ENCODE measurements around the gene SPTBN4.
"Not testable (repeated sequence)": the region's sequence is repeated elsewhere in the genome, so short reads cannot be mapped to it uniquely, and the experiment has no call there.

SPTBN4 gene

GRCh38 chr19:40528078-40528477 is 61.3 kb downstream of the SPTBN4 start:
- DNase-seq (ENCODE audit: low spot score), result no peak
- FAIRE-seq, result no peak

- DNase-seq (ENCODE audit: low spot score), result no peak
- no peak for FAIRE-seq
Measured at GRCh38 chr19:40528533-40529092, 61.8 kb downstream of the SPTBN4 start.

GRCh38 chr19:40529093-40529954 is 62.5 kb downstream of the SPTBN4 start:
- no peak for FAIRE-seq
- peak; percentile 32 for DNase-seq (ENCODE audit: low spot score)

- no peak for DNase-seq (ENCODE audit: low spot score)
- no peak for FAIRE-seq
Measured at GRCh38 chr19:40530091-40530901, 63.5 kb downstream of the SPTBN4 start.

GRCh38 chr19:40533508-40533907 is 66.7 kb downstream of the SPTBN4 start:
- FAIRE-seq (no peak), DNase-seq (ENCODE audit: low spot score) (no peak)

- DNase-seq (ENCODE audit: low spot score) (no peak), FAIRE-seq (no peak)
Measured at GRCh38 chr19:40534148-40534547, 67.3 kb downstream of the SPTBN4 start.

- peak; percentile 9 for DNase-seq (ENCODE audit: low spot score)
- no peak for FAIRE-seq
Measured at GRCh38 chr19:40539070-40539469, 72.3 kb downstream of the SPTBN4 start.

- FAIRE-seq (no peak), DNase-seq (ENCODE audit: low spot score) (no peak)
Measured at GRCh38 chr19:40542202-40542859, 75.5 kb downstream of the SPTBN4 start.

- FAIRE-seq, result no peak
- no peak for DNase-seq (ENCODE audit: low spot score)
Measured at GRCh38 chr19:40543029-40543597, 76.3 kb downstream of the SPTBN4 start.

GRCh38 chr19:40546153-40546841 is 79.5 kb downstream of the SPTBN4 start:
- not testable (repeated sequence) for FAIRE-seq; DNase-seq (ENCODE audit: low spot score)

- FAIRE-seq; DNase-seq (ENCODE audit: low spot score): not testable (repeated sequence)
Measured at GRCh38 chr19:40547190-40547589, 80.4 kb downstream of the SPTBN4 start.

- no peak for FAIRE-seq
Measured at GRCh38 chr19:40547836-40548235, 81.0 kb downstream of the SPTBN4 start.

GRCh38 chr19:40549007-40549708 is 82.4 kb downstream of the SPTBN4 start:
- FAIRE-seq, result no peak
- peak; percentile 11 for DNase-seq (ENCODE audit: low spot score)

More at GRCh38 chr19:40547836-40548235, 81.0 kb downstream of the SPTBN4 start:
- DNase-seq (ENCODE audit: low spot score), result no peak

- FAIRE-seq (no peak), DNase-seq (ENCODE audit: low spot score) (no peak)
Measured at GRCh38 chr19:40550951-40551350, 84.2 kb downstream of the SPTBN4 start.

GRCh38 chr19:40552848-40553247 is 86.0 kb downstream of the SPTBN4 start:
- FAIRE-seq, result no peak
- no peak for DNase-seq (ENCODE audit: low spot score)

- DNase-seq (ENCODE audit: low spot score) (no peak), FAIRE-seq (no peak)
Measured at GRCh38 chr19:40553885-40554857, 87.4 kb downstream of the SPTBN4 start.

- DNase-seq (ENCODE audit: low spot score) (no peak), FAIRE-seq (no peak)
Measured at GRCh38 chr19:40555978-40556689, 89.3 kb downstream of the SPTBN4 start.

GRCh38 chr19:40556953-40557530 is 90.2 kb downstream of the SPTBN4 start:
- DNase-seq (ENCODE audit: low spot score) (no peak), FAIRE-seq (no peak)

All from RCC 7860 (cell line).